ENCODE measurements around the gene PAEP.

The PAEP gene

GRCh38 chr9:135596211-135596610, 34.7 kb downstream of the PAEP start:
- no peaks in the 10 kb centered on the region for H3K36me3 Mint-ChIP-seq (ENCODE audit: low read depth)
- H3K27ac Mint-ChIP-seq: no peak overlapping the region
- TF ChIP-seq, protein P1, sequence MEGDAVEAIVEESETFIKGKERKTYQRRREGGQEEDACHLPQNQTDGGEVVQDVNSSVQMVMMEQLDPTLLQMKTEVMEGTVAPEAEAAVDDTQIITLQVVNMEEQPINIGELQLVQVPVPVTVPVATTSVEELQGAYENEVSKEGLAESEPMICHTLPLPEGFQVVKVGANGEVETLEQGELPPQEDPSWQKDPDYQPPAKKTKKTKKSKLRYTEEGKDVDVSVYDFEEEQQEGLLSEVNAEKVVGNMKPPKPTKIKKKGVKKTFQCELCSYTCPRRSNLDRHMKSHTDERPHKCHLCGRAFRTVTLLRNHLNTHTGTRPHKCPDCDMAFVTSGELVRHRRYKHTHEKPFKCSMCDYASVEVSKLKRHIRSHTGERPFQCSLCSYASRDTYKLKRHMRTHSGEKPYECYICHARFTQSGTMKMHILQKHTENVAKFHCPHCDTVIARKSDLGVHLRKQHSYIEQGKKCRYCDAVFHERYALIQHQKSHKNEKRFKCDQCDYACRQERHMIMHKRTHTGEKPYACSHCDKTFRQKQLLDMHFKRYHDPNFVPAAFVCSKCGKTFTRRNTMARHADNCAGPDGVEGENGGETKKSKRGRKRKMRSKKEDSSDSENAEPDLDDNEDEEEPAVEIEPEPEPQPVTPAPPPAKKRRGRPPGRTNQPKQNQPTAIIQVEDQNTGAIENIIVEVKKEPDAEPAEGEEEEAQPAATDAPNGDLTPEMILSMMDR (IDR thresholded peaks at IDR 0.05; ENCODE audit: unreplicated experiment in 3 of 3): no peak
- peaks cover 18% of the 10 kb centered on the region for H3K9me3 Mint-ChIP-seq
- H3K4me3 Mint-ChIP-seq: no peak overlapping the region
- H3K27me3 Mint-ChIP-seq (ENCODE audit: low read depth): peaks cover 26% of the 10 kb centered on the region
- H3K4me1 Mint-ChIP-seq: no peaks in the 10 kb centered on the region

DNA sequence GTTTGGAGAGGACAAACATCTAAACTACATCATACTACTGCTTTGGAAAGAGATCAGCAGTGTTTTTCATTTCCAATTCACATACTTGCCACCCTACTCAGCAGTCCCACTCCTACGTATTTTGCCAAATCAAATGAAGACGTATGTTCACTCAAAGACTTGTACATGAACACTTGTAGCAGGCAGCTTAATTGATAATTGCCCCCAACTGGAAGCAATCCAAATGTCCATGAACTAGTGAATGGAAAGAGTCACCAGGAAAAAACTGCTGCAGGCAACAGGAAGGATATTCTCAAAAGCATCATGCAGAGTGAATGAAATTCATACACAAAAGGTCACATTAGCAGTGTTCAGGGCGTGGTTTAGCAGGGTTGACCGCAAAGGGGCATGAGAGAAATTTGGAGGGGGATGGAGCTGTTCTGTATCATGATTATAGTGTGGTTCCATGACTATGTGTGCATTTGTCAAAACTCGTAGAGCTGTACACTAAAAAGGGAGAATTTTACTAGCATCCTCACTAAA, 38.8 kb downstream of the PAEP start:
- Mint-ChIP-seq H3K4me1 (peaks cover 5% of the 10 kb centered on the region), H3K27ac (no peak overlapping the region), H3K4me3 (no peak overlapping the region), H3K9me3 (peaks cover 14% of the 10 kb centered on the region), H3K36me3 (ENCODE audit: low read depth) (no peaks in the 10 kb centered on the region), H3K27me3 (ENCODE audit: low read depth) (peaks cover 38% of the 10 kb centered on the region)
- TF ChIP-seq, protein P1 (IDR thresholded peaks at IDR 0.05; ENCODE audit: unreplicated experiment in 3 of 3): no peak

- TF ChIP-seq, protein P1 (IDR thresholded peaks at IDR 0.05; ENCODE audit: unreplicated experiment in 3 of 3): no peak
- Mint-ChIP-seq H3K4me1 (peaks cover 5% of the 10 kb centered on the region), H3K4me3 (no peak overlapping the region), H3K9me3 (peaks cover 1% of the 10 kb centered on the region), H3K27ac (no peak overlapping the region), H3K27me3 (ENCODE audit: low read depth) (peaks cover 36% of the 10 kb centered on the region), H3K36me3 (ENCODE audit: low read depth) (no peaks in the 10 kb centered on the region)
These were observed 40.4 kb downstream of the PAEP start for GRCh38 chr9:135601988-135602387.

- no peak overlapping the region for H3K4me3 Mint-ChIP-seq
- H3K9me3 Mint-ChIP-seq: no peaks in the 10 kb centered on the region
- H3K27me3 Mint-ChIP-seq (ENCODE audit: low read depth): peaks cover 36% of the 10 kb centered on the region
- H3K36me3 Mint-ChIP-seq (ENCODE audit: low read depth): no peaks in the 10 kb centered on the region
- peaks cover 5% of the 10 kb centered on the region for H3K4me1 Mint-ChIP-seq
- no peak overlapping the region for H3K27ac Mint-ChIP-seq
- TF ChIP-seq, protein P1 (IDR thresholded peaks at IDR 0.05; ENCODE audit: unreplicated experiment in 3 of 3): peak; percentile 64 to 67 (median 66)
These were observed 41.4 kb downstream of the PAEP start for GRCh38 chr9:135602789-135603481.

GRCh38 chr9:135604437-135605237, 43.1 kb downstream of the PAEP start:
- Mint-ChIP-seq H3K27me3 (ENCODE audit: low read depth) (peaks cover 32% of the 10 kb centered on the region), H3K9me3 (no peaks in the 10 kb centered on the region), H3K27ac (peak overlapping the region in 1 of 3 experiments; percentile 55), H3K36me3 (ENCODE audit: low read depth) (no peaks in the 10 kb centered on the region), H3K4me1 (peaks cover 5% of the 10 kb centered on the region), H3K4me3 (no peak overlapping the region)
- TF ChIP-seq, protein P1 (IDR thresholded peaks at IDR 0.05; ENCODE audit: unreplicated experiment in 3 of 3): no peak
